Measurements from ENCODE around the gene KCNN3.

Gene KCNN3

GRCh38 chr1:154818911-154819310 is 51.2 kb downstream of the KCNN3 start:
- TF ChIP-seq POLR2A (IDR thresholded peaks at IDR 0.05; ENCODE audit: extremely low read depth, insufficient read length) (no peak), MYC (IDR thresholded peaks at IDR 0.05; ENCODE audit: low read depth, low read length) (no peak)
- TF ChIP-seq, protein P1, sequence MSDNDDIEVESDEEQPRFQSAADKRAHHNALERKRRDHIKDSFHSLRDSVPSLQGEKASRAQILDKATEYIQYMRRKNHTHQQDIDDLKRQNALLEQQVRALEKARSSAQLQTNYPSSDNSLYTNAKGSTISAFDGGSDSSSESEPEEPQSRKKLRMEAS (IDR thresholded peaks at IDR 0.05; ENCODE audit: low read depth, low read length): no peak
- TF ChIP-seq, protein P2, sequence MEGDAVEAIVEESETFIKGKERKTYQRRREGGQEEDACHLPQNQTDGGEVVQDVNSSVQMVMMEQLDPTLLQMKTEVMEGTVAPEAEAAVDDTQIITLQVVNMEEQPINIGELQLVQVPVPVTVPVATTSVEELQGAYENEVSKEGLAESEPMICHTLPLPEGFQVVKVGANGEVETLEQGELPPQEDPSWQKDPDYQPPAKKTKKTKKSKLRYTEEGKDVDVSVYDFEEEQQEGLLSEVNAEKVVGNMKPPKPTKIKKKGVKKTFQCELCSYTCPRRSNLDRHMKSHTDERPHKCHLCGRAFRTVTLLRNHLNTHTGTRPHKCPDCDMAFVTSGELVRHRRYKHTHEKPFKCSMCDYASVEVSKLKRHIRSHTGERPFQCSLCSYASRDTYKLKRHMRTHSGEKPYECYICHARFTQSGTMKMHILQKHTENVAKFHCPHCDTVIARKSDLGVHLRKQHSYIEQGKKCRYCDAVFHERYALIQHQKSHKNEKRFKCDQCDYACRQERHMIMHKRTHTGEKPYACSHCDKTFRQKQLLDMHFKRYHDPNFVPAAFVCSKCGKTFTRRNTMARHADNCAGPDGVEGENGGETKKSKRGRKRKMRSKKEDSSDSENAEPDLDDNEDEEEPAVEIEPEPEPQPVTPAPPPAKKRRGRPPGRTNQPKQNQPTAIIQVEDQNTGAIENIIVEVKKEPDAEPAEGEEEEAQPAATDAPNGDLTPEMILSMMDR (IDR thresholded peaks at IDR 0.05; ENCODE audit: low read depth, low read length): no peak
- no peak overlapping the region for H3K4me3 ChIP-seq (ENCODE audit: low read depth, low read length)
- DNase-seq (ENCODE audit: low read depth): no peak

GRCh38 chr1:154816937-154817336 is 53.1 kb downstream of the KCNN3 start:
- TF ChIP-seq, protein P1 (IDR thresholded peaks at IDR 0.05; ENCODE audit: low read depth, low read length): no peak
- no peak for TF ChIP-seq MYC (IDR thresholded peaks at IDR 0.05; ENCODE audit: low read depth, low read length)
- TF ChIP-seq, protein P2 (IDR thresholded peaks at IDR 0.05; ENCODE audit: low read depth, low read length): no peak
- TF ChIP-seq POLR2A (IDR thresholded peaks at IDR 0.05; ENCODE audit: extremely low read depth, insufficient read length): no peak
- no peak for DNase-seq (ENCODE audit: low read depth)
- H3K4me3 ChIP-seq (ENCODE audit: low read depth, low read length): no peak overlapping the region

GRCh38 chr1:154816369-154816768 is 53.7 kb downstream of the KCNN3 start:
- DNase-seq (ENCODE audit: low read depth): no peak
- TF ChIP-seq POLR2A (IDR thresholded peaks at IDR 0.05; ENCODE audit: extremely low read depth, insufficient read length): no peak
- no peak for TF ChIP-seq MYC (IDR thresholded peaks at IDR 0.05; ENCODE audit: low read depth, low read length)
- TF ChIP-seq, protein P1 (IDR thresholded peaks at IDR 0.05; ENCODE audit: low read depth, low read length): no peak
- TF ChIP-seq, protein P2 (IDR thresholded peaks at IDR 0.05; ENCODE audit: low read depth, low read length): no peak
- H3K4me3 ChIP-seq (ENCODE audit: low read depth, low read length): no peak overlapping the region

DNA sequence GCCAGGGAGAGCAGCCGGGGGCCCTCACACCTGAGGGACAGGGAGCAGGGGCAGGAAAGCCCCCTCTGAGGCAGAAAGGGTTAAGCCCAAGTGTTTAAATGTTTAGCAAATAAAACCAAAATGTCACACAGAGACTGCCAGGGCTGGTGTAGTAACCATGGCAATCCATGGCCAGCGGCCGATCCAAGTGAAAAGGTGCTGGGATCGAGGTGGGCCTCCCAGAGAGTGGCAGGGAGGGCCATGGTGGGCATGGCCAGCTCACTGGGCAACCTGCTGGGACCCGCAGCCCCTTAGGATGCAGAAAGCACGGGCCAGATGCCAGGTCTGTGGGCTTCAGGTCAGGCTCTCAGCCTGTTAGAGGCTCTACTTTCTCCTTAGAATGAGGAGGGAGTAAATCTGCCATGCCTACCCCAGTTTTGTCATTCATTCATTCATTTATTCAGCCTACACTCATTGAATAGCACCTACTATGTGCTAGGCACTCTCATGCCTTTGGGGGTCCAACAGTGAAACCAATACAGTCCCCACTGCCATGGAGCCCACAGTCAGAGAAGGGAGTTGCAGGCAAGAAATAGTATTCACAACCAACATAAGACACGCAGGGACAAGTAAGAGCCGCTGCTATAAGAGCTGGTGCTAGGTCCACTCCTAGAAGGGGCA is 56.1 kb downstream of the KCNN3 start:
- H3K4me3 ChIP-seq (ENCODE audit: low read depth, low read length): no peak overlapping the region
- DNase-seq (ENCODE audit: low read depth): no peak
- TF ChIP-seq, protein P2 (IDR thresholded peaks at IDR 0.05; ENCODE audit: low read depth, low read length): no peak
- TF ChIP-seq MYC (IDR thresholded peaks at IDR 0.05; ENCODE audit: low read depth, low read length) (no peak), POLR2A (IDR thresholded peaks at IDR 0.05; ENCODE audit: extremely low read depth, insufficient read length) (no peak)
- TF ChIP-seq, protein P1 (IDR thresholded peaks at IDR 0.05; ENCODE audit: low read depth, low read length): no peak

GRCh38 chr1:154813300-154813816 is 56.7 kb downstream of the KCNN3 start:
- DNase-seq (ENCODE audit: low read depth): no peak
- no peak for TF ChIP-seq POLR2A (IDR thresholded peaks at IDR 0.05; ENCODE audit: extremely low read depth, insufficient read length)
- TF ChIP-seq, protein P2 (IDR thresholded peaks at IDR 0.05; ENCODE audit: low read depth, low read length): no peak
- TF ChIP-seq MYC (IDR thresholded peaks at IDR 0.05; ENCODE audit: low read depth, low read length): no peak
- TF ChIP-seq, protein P1 (IDR thresholded peaks at IDR 0.05; ENCODE audit: low read depth, low read length): no peak

More at GRCh38 chr1:154813300-154813816, 56.7 kb downstream of the KCNN3 start:
- H3K4me3 ChIP-seq (ENCODE audit: low read depth, low read length): no peak overlapping the region
